Right lobe of liver (tissue), 6 donors: ENCODE data around the gene ME1. TPM values are rescaled to one million over a fixed set of nuclear protein-coding genes. Genes with fewer than 3 reads are reported as not detected.

Experiments used
- ATAC-seq, 4 donors: fragments of 200-7000 bp; cut with Tn5 transposase; one replicate each; pipeline ENCODE4 v1.9.1; 2020; ENCODE audit warnings: mild to moderate bottlenecking in 4 of 4, moderate library complexity in 4 of 4
- DNase-seq, 3 donors: peaks; one replicate each; pipeline ENCODE4 v3.0.0-alpha.2; 2020
- H3K27ac ChIP-seq, 3 donors: fragments of 200-600 bp; one replicate each; pipeline ENCODE4 v1.8.0; 2022
- H3K27me3 ChIP-seq, 2 donors: fragments of 200-600 bp; one replicate each; pipeline ENCODE4 v1.8.0; 2022
- H3K36me3 ChIP-seq, 4 donors: fragments of 200-600 bp; sonication (generic) in 1 of 4; one replicate each; pipeline versions ENCODE4 v1.5.1 to v1.8.0; 2017 to 2022; ENCODE audit warnings: control low read depth in 1 of 4
- H3K4me1 ChIP-seq, 4 donors: fragments of 200-600 bp; sonication (generic) in 1 of 4; one replicate each; pipeline versions ENCODE4 v1.5.1 to v1.8.0; 2017 to 2022; ENCODE audit warnings: control low read depth in 1 of 4
- H3K4me3 ChIP-seq, 3 donors: fragments of 200-600 bp; one replicate each; pipeline ENCODE4 v1.8.0; 2022
- H3K9me3 ChIP-seq, 4 donors: fragments of 200-600 bp; sonication (generic) in 1 of 4; one replicate each; pipeline versions ENCODE4 v1.5.1 to v1.8.0; 2017 to 2022; ENCODE audit warnings: control low read depth in 1 of 4
- CTCF ChIP-seq, 4 donors: fragments of 200-600 bp in 3 of 4; fragments of 450-650 bp in 1 of 4; IDR thresholded peaks; one replicate each; pipeline versions ENCODE4 v1.5.1 to v1.8.0; 2016 to 2022; ENCODE audit warnings: antibody characterized with exemption in 4 of 4, mild to moderate bottlenecking in 2 of 4
- POLR2A ChIP-seq: fragments of 450-650 bp; IDR thresholded peaks from one replicate; pipeline ENCODE4 v1.6.1; 2017; ENCODE audit warnings: antibody characterized with exemption, mild to moderate bottlenecking
- WGBS: methylation state at CpG from one replicate; pipeline ENCODE4 v1.1.6; 2018; ENCODE audit warnings: low coverage, low lambda C conversion rate; ENCODE audit not compliant: insufficient coverage; ENCODE audit errors: missing lambda C conversion rate; 5-methylcytosine and 5-hydroxymethylcytosine counted together
- intact Hi-C, 2 donors: fragments of 100-400 bp; cut with DNase I; formaldehyde crosslinking; loops; one replicate each; pipeline versions ENCODE4 v1.11.2 to v1.14.1; 2022
- total RNA-seq, 6 experiments: library from RNA; depleted of rRNA in 2 of 6; stranded (reverse); fragments of >200 nt in 2 of 6; fragmentation: NEBNext Ultra II Directional in 3 of 6; extraction: Animal tissue kit (Norgen Biotek cat#: 25700) in 3 of 6; gene quantifications; one replicate each; pipeline versions ENCODE4 v1.1.0 to v1.2.4, GENCODE V29; 2016 to 2023
- donor health status: DM: no; HTN: yes; CAD: no.
- donor health status: DM: no; HTN: no; CAD: no.
- donor health status: DM: no; HTN: no; CAD: no.
- donor health status: DM: no; HTN: yes; CAD: no.
- donor health status: DM: no; HTN: yes; CAD: no.

Gene ME1
- total RNA-seq, 6 experiments from 2014 or later: 10.1 to 18.2 (median 13.3) TPM

GRCh38 chr6:83309344-83309743 is 121.5 kb downstream of the ME1 start:
- Histone ChIP-seq H3K27ac (no peak overlapping the region), H3K36me3 (no peaks in the 10 kb centered on the region), H3K4me1 (no peaks in the 10 kb centered on the region), H3K27me3 (no peaks in the 10 kb centered on the region), H3K9me3 (no peaks in the 10 kb centered on the region), H3K4me3 (no peak overlapping the region)
- ATAC-seq (no peak), DNase-seq (no peak)
- intact Hi-C loops: no loop called here
- WGBS: 71% methylated on average over 1 of the region's 1 CpG
- TF ChIP-seq POLR2A (no peak), CTCF (IDR thresholded peaks at IDR 0.05) (no peak)

GRCh38 chr6:83308833-83309232 is 122.0 kb downstream of the ME1 start:
- Histone ChIP-seq H3K4me1 (no peaks in the 10 kb centered on the region), H3K36me3 (no peaks in the 10 kb centered on the region), H3K9me3 (no peaks in the 10 kb centered on the region), H3K27ac (no peak overlapping the region), H3K4me3 (no peak overlapping the region), H3K27me3 (no peaks in the 10 kb centered on the region)
- TF ChIP-seq POLR2A: no peak
- TF ChIP-seq CTCF (IDR thresholded peaks at IDR 0.05): no peak
- no peak for DNase-seq
- intact Hi-C loops: no loop called here
- no peak for ATAC-seq

GRCh38 chr6:83307849-83308248 is 123.0 kb downstream of the ME1 start:
- TF ChIP-seq POLR2A: no peak
- H3K4me1 ChIP-seq: no peaks in the 10 kb centered on the region
- no peaks in the 10 kb centered on the region for H3K27me3 ChIP-seq
- DNase-seq (no peak), ATAC-seq (no peak)
- H3K9me3 ChIP-seq: no peaks in the 10 kb centered on the region
- WGBS: 90% methylated on average over 1 of the region's 1 CpG
- no peak overlapping the region for H3K4me3 ChIP-seq
- no peaks in the 10 kb centered on the region for H3K36me3 ChIP-seq
- intact Hi-C loops: no loop called here
- H3K27ac ChIP-seq: no peak overlapping the region

GRCh38 chr6:83303426-83303825 is 127.4 kb downstream of the ME1 start:
- intact Hi-C loops: no loop called here
- Histone ChIP-seq H3K9me3 (no peaks in the 10 kb centered on the region), H3K4me1 (no peaks in the 10 kb centered on the region), H3K36me3 (no peaks in the 10 kb centered on the region), H3K27ac (no peak overlapping the region), H3K4me3 (no peak overlapping the region), H3K27me3 (no peaks in the 10 kb centered on the region)
- no peak for ATAC-seq
- 64% methylated on average over 1 of the region's 1 CpG for WGBS
- TF ChIP-seq CTCF (IDR thresholded peaks at IDR 0.05) (no peak), POLR2A (no peak)
- no peak for DNase-seq

- no peak for TF ChIP-seq CTCF (IDR thresholded peaks at IDR 0.05)
- no peak for TF ChIP-seq POLR2A
- DNase-seq: no peak
- Histone ChIP-seq H3K4me1 (no peaks in the 10 kb centered on the region), H3K9me3 (no peaks in the 10 kb centered on the region), H3K27ac (no peak overlapping the region), H3K36me3 (no peaks in the 10 kb centered on the region), H3K4me3 (no peak overlapping the region), H3K27me3 (no peaks in the 10 kb centered on the region)
- peak in 1 of 4 donors; percentile 27 for ATAC-seq
- WGBS: 82% methylated on average over 3 of the region's 6 CpGs
- intact Hi-C loops: no loop called here
These were observed 136.2 kb downstream of the ME1 start for GRCh38 chr6:83294676-83295075.
